ENCODE measurements around the gene SLC39A8. TPM values are rescaled to one million over a fixed set of nuclear protein-coding genes. Genes with fewer than 3 reads are reported as not detected.

SLC39A8 gene
- total RNA-seq, 4 donors from 2014 or later, result 15.0 to 24.1 (median 20.2) TPM

GRCh38 chr4:102355748-102356147, 10.5 kb upstream of the SLC39A8 start:
- no peak for DNase-seq (ENCODE audit: low spot score in 2 of 2)
- no peaks in the 10 kb centered on the region for H3K4me1 ChIP-seq
- no peak overlapping the region for H3K27ac ChIP-seq
- no peak for TF ChIP-seq POLR2A (IDR thresholded peaks at IDR 0.05)
- TF ChIP-seq EP300 (IDR thresholded peaks at IDR 0.05), result no peak
- no peak for TF ChIP-seq POLR2AphosphoS5 (IDR thresholded peaks at IDR 0.05)
- no peak for TF ChIP-seq CTCF (IDR thresholded peaks at IDR 0.05)
- H3K36me3 ChIP-seq, result no peaks in the 10 kb centered on the region
- no peak overlapping the region for H3K4me3 ChIP-seq
- H3K9me3 ChIP-seq, result no peaks in the 10 kb centered on the region
- WGBS, result 89% methylated on average over 2 of the region's 2 CpGs
- no peaks in the 10 kb centered on the region for H3K27me3 ChIP-seq

- Histone ChIP-seq H3K27ac (no peak overlapping the region), H3K27me3 (no peaks in the 10 kb centered on the region), H3K36me3 (no peaks in the 10 kb centered on the region), H3K4me1 (no peaks in the 10 kb centered on the region), H3K9me3 (no peaks in the 10 kb centered on the region), H3K4me3 (no peak overlapping the region)
- DNase-seq (ENCODE audit: low spot score in 2 of 2), result no peak
- no peak for TF ChIP-seq CTCF (IDR thresholded peaks at IDR 0.05)
- WGBS, result 44% methylated on average over 2 of the region's 2 CpGs
Measured at GRCh38 chr4:102354671-102355454, 9.6 kb upstream of the SLC39A8 start.

- TF ChIP-seq POLR2AphosphoS5 (IDR thresholded peaks at IDR 0.05), result no peak
- no peak for TF ChIP-seq CTCF (IDR thresholded peaks at IDR 0.05)
- no peak for TF ChIP-seq EP300 (IDR thresholded peaks at IDR 0.05)
- TF ChIP-seq POLR2A (IDR thresholded peaks at IDR 0.05), result no peak
- Histone ChIP-seq H3K27ac (no peak overlapping the region), H3K27me3 (no peaks in the 10 kb centered on the region), H3K4me3 (no peak overlapping the region), H3K9me3 (no peaks in the 10 kb centered on the region), H3K36me3 (no peaks in the 10 kb centered on the region), H3K4me1 (no peaks in the 10 kb centered on the region)
- DNase-seq (ENCODE audit: low spot score in 2 of 2), result no peak
- WGBS, result 85% methylated on average over 6 of the region's 6 CpGs
Measured at GRCh38 chr4:102352781-102353180, 7.5 kb upstream of the SLC39A8 start.

DNA sequence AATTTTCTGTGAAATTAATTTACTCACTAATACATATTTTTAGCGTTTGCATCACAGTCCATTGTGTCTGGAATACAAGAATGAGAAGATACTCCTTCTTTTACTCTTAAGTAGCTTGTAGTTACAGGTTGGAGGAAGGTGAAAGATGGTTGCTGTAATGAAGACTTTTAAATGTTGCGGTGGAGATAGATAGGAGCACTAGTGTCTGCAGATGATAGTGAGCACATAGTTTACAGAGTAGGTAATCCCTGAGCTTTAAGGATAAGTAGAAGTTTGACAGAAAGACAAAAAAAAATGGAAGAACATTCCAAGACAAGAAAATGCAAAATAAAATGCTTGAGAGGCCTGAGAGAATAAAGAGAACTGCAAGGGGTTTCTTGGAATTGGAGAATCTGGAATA, 5.4 kb upstream of the SLC39A8 start:
- TF ChIP-seq EP300 (IDR thresholded peaks at IDR 0.05) (no peak), POLR2AphosphoS5 (IDR thresholded peaks at IDR 0.05) (no peak), POLR2A (IDR thresholded peaks at IDR 0.05) (no peak), CTCF (IDR thresholded peaks at IDR 0.05) (no peak)
- H3K36me3 ChIP-seq, result no peaks in the 10 kb centered on the region
- no peaks in the 10 kb centered on the region for H3K9me3 ChIP-seq
- H3K27ac ChIP-seq, result no peak overlapping the region
- peaks cover 3% of the 10 kb centered on the region for H3K4me1 ChIP-seq
- no peaks in the 10 kb centered on the region for H3K27me3 ChIP-seq
- 98% methylated on average over 2 of the region's 2 CpGs for WGBS
- no peak for DNase-seq (ENCODE audit: low spot score in 2 of 2)
- H3K4me3 ChIP-seq, result no peak overlapping the region

DNA sequence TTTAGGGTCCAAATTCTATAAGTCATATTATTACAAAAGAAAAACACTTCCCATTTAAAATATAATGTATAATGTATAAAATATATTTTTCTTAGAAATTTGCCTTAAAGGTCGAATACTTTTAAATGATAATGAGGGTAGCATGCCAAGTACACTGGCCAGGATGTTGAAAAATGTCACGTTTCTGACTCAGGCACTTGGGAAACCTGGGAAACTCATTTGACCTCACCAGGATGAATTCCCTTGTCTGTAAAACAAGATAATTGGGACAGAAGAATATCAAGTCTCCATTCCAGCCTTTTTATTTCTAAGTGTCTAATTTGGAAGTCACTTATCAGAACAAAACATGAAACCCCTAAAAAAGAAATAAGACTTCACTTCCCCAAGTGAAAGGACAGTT, 3.4 kb upstream of the SLC39A8 start:
- Histone ChIP-seq H3K4me3 (no peak overlapping the region), H3K9me3 (no peaks in the 10 kb centered on the region), H3K4me1 (peaks cover 12% of the 10 kb centered on the region), H3K27me3 (no peaks in the 10 kb centered on the region), H3K27ac (no peak overlapping the region), H3K36me3 (no peaks in the 10 kb centered on the region)
- no peak for DNase-seq (ENCODE audit: low spot score in 2 of 2)
- WGBS, result 81% methylated on average over 2 of the region's 2 CpGs
- TF ChIP-seq EP300 (IDR thresholded peaks at IDR 0.05) (no peak), POLR2A (IDR thresholded peaks at IDR 0.05) (no peak), POLR2AphosphoS5 (IDR thresholded peaks at IDR 0.05) (no peak), CTCF (IDR thresholded peaks at IDR 0.05) (no peak)

Measured in suprapubic skin (tissue), 4 donors.